B cell (primary cell): Measurements from ENCODE around the gene ANKS1A.

ENCODE experiments used
- EZH2 ChIP-seq: IDR thresholded peaks from 2 replicates; pipeline ENCODE4 v1.6.1; 2012; ENCODE audit warnings: borderline replicate concordance, low read depth, mild to moderate bottlenecking, moderate library complexity, low read length; ENCODE audit not compliant: insufficient read depth, poor library complexity, severe bottlenecking
- TF ChIP-seq, protein P1 (sequence below): fragments of 200-600 bp; IDR thresholded peaks from one replicate; pipeline ENCODE4 v1.8.0; 2022; ENCODE audit warnings: antibody characterized with exemption, mild to moderate bottlenecking

GRCh38 chr6:35021004-35021403 is 131.9 kb downstream of the ANKS1A start:
- TF ChIP-seq, protein P1, sequence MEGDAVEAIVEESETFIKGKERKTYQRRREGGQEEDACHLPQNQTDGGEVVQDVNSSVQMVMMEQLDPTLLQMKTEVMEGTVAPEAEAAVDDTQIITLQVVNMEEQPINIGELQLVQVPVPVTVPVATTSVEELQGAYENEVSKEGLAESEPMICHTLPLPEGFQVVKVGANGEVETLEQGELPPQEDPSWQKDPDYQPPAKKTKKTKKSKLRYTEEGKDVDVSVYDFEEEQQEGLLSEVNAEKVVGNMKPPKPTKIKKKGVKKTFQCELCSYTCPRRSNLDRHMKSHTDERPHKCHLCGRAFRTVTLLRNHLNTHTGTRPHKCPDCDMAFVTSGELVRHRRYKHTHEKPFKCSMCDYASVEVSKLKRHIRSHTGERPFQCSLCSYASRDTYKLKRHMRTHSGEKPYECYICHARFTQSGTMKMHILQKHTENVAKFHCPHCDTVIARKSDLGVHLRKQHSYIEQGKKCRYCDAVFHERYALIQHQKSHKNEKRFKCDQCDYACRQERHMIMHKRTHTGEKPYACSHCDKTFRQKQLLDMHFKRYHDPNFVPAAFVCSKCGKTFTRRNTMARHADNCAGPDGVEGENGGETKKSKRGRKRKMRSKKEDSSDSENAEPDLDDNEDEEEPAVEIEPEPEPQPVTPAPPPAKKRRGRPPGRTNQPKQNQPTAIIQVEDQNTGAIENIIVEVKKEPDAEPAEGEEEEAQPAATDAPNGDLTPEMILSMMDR = no peak
- no peak for TF ChIP-seq EZH2
